Lung (tissue), 12 donors: ENCODE results near the gene TBC1D22A. TPM values are rescaled to one million over a fixed set of nuclear protein-coding genes. Genes with fewer than 3 reads are reported as not detected.

Experiments
- ATAC-seq: fragments of 200-7000 bp; cut with Tn5 transposase; one replicate; pipeline ENCODE4 v1.9.1; 2020; ENCODE audit warnings: moderate number of reproducible peaks; ENCODE audit not compliant: insufficient read depth, low FRiP score
- DNase-seq, 3 donors: peaks; one replicate each; pipeline ENCODE4 v3.0.0-alpha.2; 2013 to 2017
- H3K27ac ChIP-seq, 2 donors: one replicate each; pipeline ENCODE4 v1.5.1; 2013; ENCODE audit warnings: mild to moderate bottlenecking in 2 of 2, moderate library complexity in 2 of 2, control low read depth in 1 of 2, inconsistent platforms in 1 of 2, low read depth in 1 of 2, low read length in 1 of 2
- H3K27me3 ChIP-seq, 3 donors: one replicate each; pipeline ENCODE4 v1.5.1; 2013; ENCODE audit warnings: low read length in 2 of 3; ENCODE audit not compliant: control insufficient read depth in 3 of 3, insufficient read depth in 3 of 3
- H3K36me3 ChIP-seq, 4 donors: one replicate each; pipeline ENCODE4 v1.5.1; 2013; ENCODE audit warnings: low read length in 4 of 4, mild to moderate bottlenecking in 1 of 4, moderate library complexity in 1 of 4; ENCODE audit not compliant: control insufficient read depth in 4 of 4, insufficient read depth in 4 of 4
- H3K4me1 ChIP-seq, 5 donors: one replicate each; pipeline ENCODE4 v1.5.1; 2013; ENCODE audit warnings: low read length in 5 of 5, mild to moderate bottlenecking in 2 of 5, moderate library complexity in 1 of 5; ENCODE audit not compliant: control insufficient read depth in 5 of 5, insufficient read depth in 5 of 5
- H3K4me3 ChIP-seq: one replicate; pipeline ENCODE4 v1.5.1; 2013; ENCODE audit warnings: mild to moderate bottlenecking, control low read depth, moderate library complexity
- H3K9ac ChIP-seq, 2 donors: one replicate each; pipeline ENCODE4 v1.5.1; 2013; ENCODE audit warnings: low read length in 2 of 2, control low read depth in 1 of 2; ENCODE audit not compliant: insufficient read depth in 1 of 2
- H3K9me3 ChIP-seq, 4 donors: one replicate each; pipeline ENCODE4 v1.5.1; 2013; ENCODE audit warnings: low read length in 3 of 4, mild to moderate bottlenecking in 1 of 4, moderate library complexity in 1 of 4; ENCODE audit not compliant: control insufficient read depth in 4 of 4, insufficient read depth in 3 of 4
- WGBS, 2 donors: extraction: QIAGEN DNeasy Blood & Tissue Kit; methylation state at CpG; one replicate each; pipeline ENCODE4 v1.1.7; 2013; 5-methylcytosine and 5-hydroxymethylcytosine counted together
- polyA plus RNA-seq, 2 donors: library from polyadenylated mRNA; stranded (reverse); fragments of 200-250 nt; gene quantifications; one replicate each; pipeline ENCODE4 v1.2.1, GENCODE V29; 2013
- total RNA-seq, 2 donors: library from RNA; depleted of rRNA in 1 of 2; stranded (reverse); fragments of >200 nt in 1 of 2; gene quantifications; one replicate each; pipeline ENCODE4 v1.2.1, GENCODE V29; 2014 to 2021
- TF ChIP-seq, protein P1 (sequence below): IDR thresholded peaks from 2 replicates; pipeline ENCODE4 v1.5.1; 2012; ENCODE audit warnings: mild to moderate bottlenecking; ENCODE audit errors: control extremely low read depth, extremely low read depth
- donor health status: control.
- donor health status: control.
- donor health status: Bipolar disorder and iron deficiency.
- donor health status: healthy.
- donor health status: DM: yes; HTN: yes; CAD: no.

TBC1D22A gene
- total and polyA plus RNA-seq, 4 donors = 20.2 to 38.4 (median 21.0) TPM

DNA sequence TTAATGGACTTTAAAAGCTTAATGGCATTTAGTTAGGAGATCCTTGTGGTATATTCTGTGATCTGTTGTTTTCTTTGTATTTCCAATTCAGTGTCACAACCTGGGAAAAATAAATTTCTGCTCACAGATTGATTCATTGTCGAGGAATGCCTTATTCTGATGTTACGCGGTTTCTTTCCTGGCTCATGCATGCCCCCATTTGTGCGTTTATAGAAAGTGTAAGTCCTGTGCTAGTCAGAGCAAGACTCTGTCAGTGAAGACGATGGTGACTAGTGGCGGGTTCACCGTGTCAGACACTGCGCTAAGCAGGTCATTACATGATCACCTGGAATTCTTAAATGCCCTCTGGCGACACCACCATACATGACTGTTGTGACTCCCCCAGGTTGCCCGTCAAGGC, 169.4 kb downstream of the TBC1D22A start:
- ATAC-seq (no peak), DNase-seq (no peak)
- no peaks in the 10 kb centered on the region for H3K9me3 ChIP-seq
- H3K36me3 ChIP-seq = peaks cover 0 to 5% (median 1%) of the 10 kb centered on the region in 4 donors
- TF ChIP-seq, protein P1, sequence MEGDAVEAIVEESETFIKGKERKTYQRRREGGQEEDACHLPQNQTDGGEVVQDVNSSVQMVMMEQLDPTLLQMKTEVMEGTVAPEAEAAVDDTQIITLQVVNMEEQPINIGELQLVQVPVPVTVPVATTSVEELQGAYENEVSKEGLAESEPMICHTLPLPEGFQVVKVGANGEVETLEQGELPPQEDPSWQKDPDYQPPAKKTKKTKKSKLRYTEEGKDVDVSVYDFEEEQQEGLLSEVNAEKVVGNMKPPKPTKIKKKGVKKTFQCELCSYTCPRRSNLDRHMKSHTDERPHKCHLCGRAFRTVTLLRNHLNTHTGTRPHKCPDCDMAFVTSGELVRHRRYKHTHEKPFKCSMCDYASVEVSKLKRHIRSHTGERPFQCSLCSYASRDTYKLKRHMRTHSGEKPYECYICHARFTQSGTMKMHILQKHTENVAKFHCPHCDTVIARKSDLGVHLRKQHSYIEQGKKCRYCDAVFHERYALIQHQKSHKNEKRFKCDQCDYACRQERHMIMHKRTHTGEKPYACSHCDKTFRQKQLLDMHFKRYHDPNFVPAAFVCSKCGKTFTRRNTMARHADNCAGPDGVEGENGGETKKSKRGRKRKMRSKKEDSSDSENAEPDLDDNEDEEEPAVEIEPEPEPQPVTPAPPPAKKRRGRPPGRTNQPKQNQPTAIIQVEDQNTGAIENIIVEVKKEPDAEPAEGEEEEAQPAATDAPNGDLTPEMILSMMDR = no peak
- H3K4me1 ChIP-seq = peaks cover 3 to 32% (median 13%) of the 10 kb centered on the region in 5 donors
- no peak overlapping the region for H3K9ac ChIP-seq
- H3K27me3 ChIP-seq = no peaks in the 10 kb centered on the region
- H3K27ac ChIP-seq = no peak overlapping the region
- no peak overlapping the region for H3K4me3 ChIP-seq
- 98 to 99% methylated on average over 10 of the region's 10 CpGs for WGBS, 2 donors

DNA sequence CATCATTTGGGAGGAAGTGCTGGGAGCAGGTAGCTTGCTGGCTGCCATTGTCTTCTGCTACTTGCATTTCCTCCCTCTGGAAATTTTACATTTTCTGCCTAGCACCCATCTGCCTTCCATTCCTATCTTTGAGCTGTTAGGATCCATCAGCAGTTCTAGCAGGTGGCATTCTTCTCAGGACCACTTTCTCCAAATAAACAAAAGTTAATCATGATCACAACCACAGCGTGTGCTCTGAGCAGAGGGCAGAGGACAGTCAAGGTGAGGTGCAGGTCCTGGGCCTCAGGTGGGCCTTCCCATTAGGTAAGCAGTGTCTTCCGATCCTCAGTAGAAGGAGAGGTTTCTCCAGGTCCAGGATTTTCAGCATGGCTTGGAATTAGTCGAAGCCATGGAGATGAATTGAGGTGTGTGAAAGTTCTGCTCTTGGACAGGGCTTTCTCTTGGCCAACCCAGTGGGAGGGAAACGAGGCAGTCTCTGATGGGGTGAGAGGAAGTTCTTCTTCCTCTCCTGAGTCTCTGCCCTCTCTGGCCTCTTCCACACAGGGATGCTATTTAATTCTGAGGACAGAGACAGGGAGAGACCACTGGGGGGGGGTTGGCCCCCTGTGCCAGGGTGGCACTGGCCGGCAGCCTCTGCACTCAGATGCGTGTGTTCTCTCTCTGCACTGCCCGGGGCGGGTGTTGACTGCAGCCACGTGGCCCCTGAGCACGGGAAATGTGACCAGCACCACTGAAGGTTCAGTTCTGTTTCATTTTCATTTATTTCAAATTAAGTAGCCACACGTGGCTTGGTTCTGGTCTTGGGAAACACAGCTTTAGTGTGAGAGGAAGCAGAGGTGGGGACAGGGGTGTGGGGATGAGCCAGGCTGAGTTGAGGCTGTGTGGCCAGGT, 170.8 kb downstream of the TBC1D22A start:
- Histone ChIP-seq H3K9ac (no peak overlapping the region), H3K9me3 (no peaks in the 10 kb centered on the region), H3K36me3 (peaks cover 0 to 5% (median 1%) of the 10 kb centered on the region in 4 donors), H3K4me1 (peaks cover 3 to 32% (median 13%) of the 10 kb centered on the region in 5 donors), H3K27me3 (no peaks in the 10 kb centered on the region), H3K4me3 (no peak overlapping the region), H3K27ac (no peak overlapping the region)
- DNase-seq = no peak
- TF ChIP-seq, protein P1 = no peak
- 87 to 88% methylated on average over 11 of the region's 11 CpGs for WGBS, 2 donors
- no peak for ATAC-seq

DNA sequence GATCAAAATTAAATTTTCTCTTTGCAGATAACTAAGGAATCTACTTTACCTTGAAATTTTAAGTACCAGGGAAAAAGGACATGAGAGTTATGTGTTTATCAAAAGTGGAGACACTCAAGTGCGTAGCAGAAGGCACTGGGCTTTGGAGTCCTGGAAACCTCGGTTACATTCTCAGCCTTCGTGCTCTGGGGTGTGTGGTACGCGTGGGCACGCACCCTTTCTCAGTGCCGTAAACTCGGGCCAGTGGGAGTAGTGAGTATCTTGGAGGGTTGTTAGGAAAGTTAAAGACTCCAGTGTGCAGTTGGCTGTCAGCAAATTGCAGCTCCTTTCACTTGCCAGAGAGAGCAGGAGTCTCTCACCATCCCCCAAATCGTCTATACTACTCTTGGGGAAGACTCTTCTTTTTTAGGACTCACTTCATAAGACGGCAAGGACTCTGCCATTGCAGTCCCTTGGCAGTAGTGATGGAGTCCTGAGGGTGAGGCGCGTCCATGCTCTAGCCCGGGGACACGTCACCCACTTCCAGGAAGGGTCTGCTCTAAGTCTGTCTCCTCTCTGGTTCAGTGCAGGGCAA, 171.8 kb downstream of the TBC1D22A start:
- TF ChIP-seq, protein P1 = no peak
- peaks cover 3 to 32% (median 13%) of the 10 kb centered on the region in 5 donors for H3K4me1 ChIP-seq
- DNase-seq (no peak), ATAC-seq (no peak)
- H3K4me3 ChIP-seq = no peak overlapping the region
- H3K9ac ChIP-seq = no peak overlapping the region
- WGBS, 2 donors = 93% methylated on average over 14 of the region's 14 CpGs
- H3K36me3 ChIP-seq = peaks cover 0 to 5% (median 1%) of the 10 kb centered on the region in 4 donors
- H3K9me3 ChIP-seq = no peaks in the 10 kb centered on the region
- no peaks in the 10 kb centered on the region for H3K27me3 ChIP-seq
- H3K27ac ChIP-seq = peak overlapping the region in 1 of 2 donors; percentile 9
